NCI-H1105 treated with DMSO at 0.1 percent for 48 hours (cell line): ENCODE results near the gene ALDH1A1.
"Not testable (repeated sequence)": the region's sequence is repeated elsewhere in the genome, so short reads cannot be mapped to it uniquely, and the experiment has no call there.

Experiments used
- DNase-seq: peaks from one replicate; lab custom pipeline; 2025; lab: John Stamatoyannopoulos, UW

Gene ALDH1A1

GRCh38 chr9:72895122-72895521 lies 57.7 kb downstream of the ALDH1A1 start:
- DNase-seq: no peak

- DNase-seq: no peak
Measured at GRCh38 chr9:72894342-72894741, 58.5 kb downstream of the ALDH1A1 start.

- DNase-seq: no peak
Measured at GRCh38 chr9:72893437-72893836, 59.4 kb downstream of the ALDH1A1 start.

- no peak for DNase-seq
Measured at GRCh38 chr9:72891043-72891442, 61.8 kb downstream of the ALDH1A1 start.

GRCh38 chr9:72888943-72889342 lies 63.9 kb downstream of the ALDH1A1 start:
- no peak for DNase-seq

GRCh38 chr9:72888067-72888466 lies 64.8 kb downstream of the ALDH1A1 start:
- DNase-seq: no peak

- DNase-seq: no peak
Measured at GRCh38 chr9:72886386-72886785, 66.5 kb downstream of the ALDH1A1 start.

GRCh38 chr9:72884508-72884907 lies 68.3 kb downstream of the ALDH1A1 start:
- DNase-seq: no peak

GRCh38 chr9:72883875-72884274 lies 69.0 kb downstream of the ALDH1A1 start:
- DNase-seq: no peak

- DNase-seq: no peak
Measured at GRCh38 chr9:72882117-72882775, 70.6 kb downstream of the ALDH1A1 start.

- no peak for DNase-seq
Measured at GRCh38 chr9:72880821-72881220, 72.0 kb downstream of the ALDH1A1 start.

GRCh38 chr9:72875221-72875620 lies 77.6 kb downstream of the ALDH1A1 start:
- DNase-seq: no peak

GRCh38 chr9:72874344-72874743 lies 78.5 kb downstream of the ALDH1A1 start:
- DNase-seq: no peak

GRCh38 chr9:72873456-72873855 lies 79.4 kb downstream of the ALDH1A1 start:
- no peak for DNase-seq

GRCh38 chr9:72872718-72873117 lies 80.1 kb downstream of the ALDH1A1 start:
- peak; percentile 14 for DNase-seq

GRCh38 chr9:72871685-72872084 lies 81.2 kb downstream of the ALDH1A1 start:
- peak; percentile 47 for DNase-seq

GRCh38 chr9:72864327-72864726 lies 88.5 kb downstream of the ALDH1A1 start:
- no peak for DNase-seq

- DNase-seq: no peak
Measured at GRCh38 chr9:72863456-72864094, 89.3 kb downstream of the ALDH1A1 start.

GRCh38 chr9:72862788-72863187 lies 90.1 kb downstream of the ALDH1A1 start:
- not testable (repeated sequence) for DNase-seq

GRCh38 chr9:72858089-72858912 lies 94.6 kb downstream of the ALDH1A1 start:
- DNase-seq: no peak

GRCh38 chr9:72857624-72857996 lies 95.2 kb downstream of the ALDH1A1 start:
- no peak for DNase-seq

GRCh38 chr9:72856972-72857623 lies 95.8 kb downstream of the ALDH1A1 start:
- peak; percentile 45 for DNase-seq
